Stimulated activated CD4-positive, alpha-beta T cell treated with anti-CD3 and anti-CD28 coated beads, TNF-alpha, amount 100 ng/mL, for 4 hours (primary cell): ENCODE data around the gene ZSWIM2.
"Not testable (repeated sequence)": the region's sequence is repeated elsewhere in the genome, so short reads cannot be mapped to it uniquely, and the experiment has no call there.

Experiments
- DNase-seq, 3 experiments: peaks; one replicate each; pipeline ENCODE4 v3.0.0-alpha.2; 2020; ENCODE audit warnings: low read depth in 3 of 3

The ZSWIM2 gene

GRCh38 chr2:186848873-186849578 is at the start of gene ZSWIM2:
Gene ZSWIM2 (minus strand): TSS chr2:186849170. CDS start chr2:186849130, 40 bp downstream.
- DNase-seq, result no peak

GRCh38 chr2:186896220-186896619 is 47.2 kb upstream of the ZSWIM2 start:
- not testable (repeated sequence) for DNase-seq

- DNase-seq, result no peak
These were observed 46.5 kb upstream of the ZSWIM2 start for GRCh38 chr2:186895451-186895850.

- no peak for DNase-seq
These were observed 45.5 kb upstream of the ZSWIM2 start for GRCh38 chr2:186894478-186894877.

- no peak for DNase-seq
These were observed 43.9 kb upstream of the ZSWIM2 start for GRCh38 chr2:186892821-186893220.

- DNase-seq, result no peak
These were observed 42.2 kb upstream of the ZSWIM2 start for GRCh38 chr2:186891185-186891621.

GRCh38 chr2:186889101-186889879 is 40.3 kb upstream of the ZSWIM2 start:
- no peak for DNase-seq

- DNase-seq, result no peak
These were observed 38.4 kb upstream of the ZSWIM2 start for GRCh38 chr2:186887107-186888090.

- DNase-seq, result no peak
These were observed 35.6 kb upstream of the ZSWIM2 start for GRCh38 chr2:186884587-186884986.

- DNase-seq, result no peak
These were observed 34.7 kb upstream of the ZSWIM2 start for GRCh38 chr2:186883666-186884065.

GRCh38 chr2:186882511-186883071 is 33.6 kb upstream of the ZSWIM2 start:
- DNase-seq, result no peak

- no peak for DNase-seq
These were observed 32.7 kb upstream of the ZSWIM2 start for GRCh38 chr2:186881660-186882059.

- no peak for DNase-seq
These were observed 30.3 kb upstream of the ZSWIM2 start for GRCh38 chr2:186879312-186879711.

- no peak for DNase-seq
These were observed 25.7 kb upstream of the ZSWIM2 start for GRCh38 chr2:186874713-186875112.

GRCh38 chr2:186871881-186872280 is 22.9 kb upstream of the ZSWIM2 start:
- no peak for DNase-seq

- DNase-seq, result no peak
These were observed 19.4 kb upstream of the ZSWIM2 start for GRCh38 chr2:186868344-186868743.

- DNase-seq, result no peak
These were observed 14.1 kb upstream of the ZSWIM2 start for GRCh38 chr2:186862869-186863709.

GRCh38 chr2:186855216-186855615 is 6.2 kb upstream of the ZSWIM2 start:
- DNase-seq, result no peak

- no peak for DNase-seq
These were observed 5.0 kb upstream of the ZSWIM2 start for GRCh38 chr2:186853951-186854350.

GRCh38 chr2:186852508-186852907 is 3.5 kb upstream of the ZSWIM2 start:
- no peak for DNase-seq

GRCh38 chr2:186842373-186842772 is 6.6 kb downstream of the ZSWIM2 start:
- no peak for DNase-seq
